CD14-positive monocyte (primary cell): ENCODE results near the gene RPTOR. TPM values are rescaled to one million over a fixed set of nuclear protein-coding genes. Genes with fewer than 3 reads are reported as not detected.

Experiments
- DNase-seq, 3 donors: peaks; one replicate each; pipeline ENCODE4 v3.0.0-alpha.2; 2011 to 2022
- H2AFZ ChIP-seq: 2 replicates; pipeline ENCODE4 v1.6.0; 2012; ENCODE audit warnings: mild to moderate bottlenecking, low read depth, low read length, inconsistent platforms; ENCODE audit not compliant: insufficient read depth, poor library complexity, severe bottlenecking
- H3K27ac ChIP-seq, 2 donors: 1 replicate in 1 of 2; 2 replicates in 1 of 2; pipeline ENCODE4 v1.5.1; 2012 to 2013; ENCODE audit warnings: low read length in 2 of 2, control low read depth in 1 of 2, inconsistent platforms in 1 of 2, low read depth in 1 of 2, mild to moderate bottlenecking in 1 of 2
- H3K27me3 ChIP-seq, 2 donors: one replicate each; pipeline versions ENCODE4 v1.6.0 to v1.6.1; 2011 to 2013; ENCODE audit warnings: low read length in 2 of 2; ENCODE audit not compliant: control insufficient read depth in 2 of 2, insufficient read depth in 2 of 2
- H3K36me3 ChIP-seq, 2 donors: replicated peaks in 1 of 2; 1 replicate in 1 of 2; 2 replicates in 1 of 2; pipeline versions ENCODE4 v1.5.1 to v1.6.1; 2012 to 2013; ENCODE audit warnings: low read length in 2 of 2, control low read depth in 1 of 2, inconsistent platforms in 1 of 2, mild to moderate bottlenecking in 1 of 2; ENCODE audit not compliant: insufficient read depth in 2 of 2, control insufficient read depth in 1 of 2
- H3K4me1 ChIP-seq, 2 donors: 1 replicate in 1 of 2; 2 replicates in 1 of 2; pipeline versions ENCODE4 v1.5.1 to v1.6.1; 2012 to 2013; ENCODE audit warnings: low read length in 2 of 2, control low read depth in 1 of 2, inconsistent platforms in 1 of 2, mild to moderate bottlenecking in 1 of 2, moderate library complexity in 1 of 2; ENCODE audit not compliant: insufficient read depth in 2 of 2, control insufficient read depth in 1 of 2
- H3K4me2 ChIP-seq: replicated peaks from 2 replicates; pipeline ENCODE3; 2012; ENCODE audit warnings: low read length, moderate library complexity, mild to moderate bottlenecking; ENCODE audit not compliant: poor library complexity, severe bottlenecking; ENCODE audit errors: extremely low read depth
- H3K4me3 ChIP-seq, 3 experiments: fragments of 200-600 bp in 1 of 3; sonication (generic) in 1 of 3; replicated peaks in 1 of 3; 1 replicate in 2 of 3; 2 replicates in 1 of 3; pipeline ENCODE4 v1.5.1; 2011 to 2013; ENCODE audit warnings: low read length in 3 of 3, mild to moderate bottlenecking in 3 of 3, control low read depth in 2 of 3, low read depth in 2 of 3, inconsistent platforms in 1 of 3, moderate library complexity in 1 of 3
- H3K79me2 ChIP-seq: 2 replicates; pipeline ENCODE4 v1.6.0; 2012; ENCODE audit warnings: mild to moderate bottlenecking, control low read depth, inconsistent platforms, low read length, moderate library complexity; ENCODE audit not compliant: insufficient read depth
- H3K9ac ChIP-seq: 2 replicates; pipeline ENCODE4 v1.6.0; 2017; ENCODE audit warnings: low read length, mild to moderate bottlenecking; ENCODE audit not compliant: insufficient read depth, poor library complexity, severe bottlenecking
- H3K9me3 ChIP-seq, 2 donors: replicated peaks in 1 of 2; 1 replicate in 1 of 2; 2 replicates in 1 of 2; pipeline versions ENCODE4 v1.5.1 to v1.6.1; 2012 to 2013; ENCODE audit warnings: low read length in 2 of 2, control low read depth in 1 of 2; ENCODE audit not compliant: control insufficient read depth in 1 of 2, insufficient read depth in 1 of 2
- H4K20me1 ChIP-seq: 2 replicates; pipeline ENCODE4 v1.6.0; 2012; ENCODE audit warnings: mild to moderate bottlenecking, low read length, control low read depth, moderate library complexity; ENCODE audit not compliant: insufficient read depth
- H3K27ac Mint-ChIP-seq, 7 donors: one replicate each; pipeline ENCODE4 v1.8.0; 2020; ENCODE audit warnings: mild to moderate bottlenecking in 7 of 7, mixed read lengths in 7 of 7, moderate library complexity in 6 of 7, inconsistent platforms in 2 of 7
- H3K27me3 Mint-ChIP-seq, 3 donors: one replicate each; pipeline ENCODE4 v1.8.0; 2021 to 2022; ENCODE audit warnings: low read depth in 3 of 3, mild to moderate bottlenecking in 3 of 3, mixed read lengths in 3 of 3, moderate library complexity in 3 of 3, inconsistent platforms in 1 of 3
- H3K36me3 Mint-ChIP-seq, 2 donors: one replicate each; pipeline ENCODE4 v1.8.0; 2020; ENCODE audit warnings: mixed read lengths in 2 of 2, inconsistent platforms in 1 of 2, mild to moderate bottlenecking in 1 of 2
- H3K4me1 Mint-ChIP-seq: one replicate; pipeline ENCODE4 v1.8.0; 2020; ENCODE audit warnings: mild to moderate bottlenecking, mixed read lengths
- H3K4me3 Mint-ChIP-seq, 2 donors: one replicate each; pipeline ENCODE4 v1.8.0; 2020; ENCODE audit warnings: mild to moderate bottlenecking in 2 of 2, mixed read lengths in 2 of 2, moderate library complexity in 1 of 2
- H3K9me3 Mint-ChIP-seq, 7 donors: one replicate each; pipeline ENCODE4 v1.8.0; 2020 to 2022; ENCODE audit warnings: mixed read lengths in 7 of 7, mild to moderate bottlenecking in 6 of 7, moderate library complexity in 6 of 7, inconsistent platforms in 2 of 7
- WGBS: methylation state at CpG from one replicate; pipeline ENCODE4 v1.1.5; 2013; ENCODE audit warnings: missing lambda C conversion rate; ENCODE audit not compliant: insufficient coverage; 5-methylcytosine and 5-hydroxymethylcytosine counted together
- intact Hi-C, 2 donors: fragments of 100-400 bp; cut with micrococcal nuclease; formaldehyde crosslinking; loops; one replicate each; pipeline versions ENCODE4 v1.15.0 to v1.15.1; 2023
- polyA plus RNA-seq, 3 donors: library from polyadenylated mRNA; depleted of rRNA in 1 of 3; unstranded in 2 of 3; stranded (reverse) in 1 of 3; fragments of 300-500 nt in 2 of 3; fragments of >200 nt in 1 of 3; fragmentation: Illumina TruSeq in 2 of 3; gene quantifications; 1 replicate in 2 of 3; 2 replicates in 1 of 3; pipeline ENCODE4 v1.2.3, GENCODE V29; 2012 to 2021
- TF ChIP-seq, protein P1 (sequence below): fragments of 200-600 bp; IDR thresholded peaks from one replicate; pipeline ENCODE4 v1.8.0; 2022; ENCODE audit warnings: antibody characterized with exemption, mild to moderate bottlenecking

Gene RPTOR
- polyA plus RNA-seq, 3 donors: 1.1 to 8.7 (median 2.6) TPM

- no peak for DNase-seq
- Histone ChIP-seq H3K27me3 (no peaks in the 10 kb centered on the region), H3K36me3 (no peaks in the 10 kb centered on the region), H3K4me1 (no peaks in the 10 kb centered on the region), H3K9me3 (no peaks in the 10 kb centered on the region), H3K9ac (no peak overlapping the region), H3K27ac (no peak overlapping the region), H3K4me3 (no peak overlapping the region), H3K4me2 (no peak overlapping the region), H4K20me1 (no peaks in the 10 kb centered on the region), H2AFZ (no peak overlapping the region), H3K79me2 (no peaks in the 10 kb centered on the region)
- intact Hi-C loops: no loop called here
- Mint-ChIP-seq H3K4me3 (no peak overlapping the region), H3K36me3 (no peaks in the 10 kb centered on the region), H3K27me3 (peaks cover 11 to 21% (median 16%) of the 10 kb centered on the region in 3 donors), H3K4me1 (no peaks in the 10 kb centered on the region), H3K27ac (no peak overlapping the region), H3K9me3 (peaks cover 0 to 4% (median 0%) of the 10 kb centered on the region in 7 donors)
- TF ChIP-seq, protein P1, sequence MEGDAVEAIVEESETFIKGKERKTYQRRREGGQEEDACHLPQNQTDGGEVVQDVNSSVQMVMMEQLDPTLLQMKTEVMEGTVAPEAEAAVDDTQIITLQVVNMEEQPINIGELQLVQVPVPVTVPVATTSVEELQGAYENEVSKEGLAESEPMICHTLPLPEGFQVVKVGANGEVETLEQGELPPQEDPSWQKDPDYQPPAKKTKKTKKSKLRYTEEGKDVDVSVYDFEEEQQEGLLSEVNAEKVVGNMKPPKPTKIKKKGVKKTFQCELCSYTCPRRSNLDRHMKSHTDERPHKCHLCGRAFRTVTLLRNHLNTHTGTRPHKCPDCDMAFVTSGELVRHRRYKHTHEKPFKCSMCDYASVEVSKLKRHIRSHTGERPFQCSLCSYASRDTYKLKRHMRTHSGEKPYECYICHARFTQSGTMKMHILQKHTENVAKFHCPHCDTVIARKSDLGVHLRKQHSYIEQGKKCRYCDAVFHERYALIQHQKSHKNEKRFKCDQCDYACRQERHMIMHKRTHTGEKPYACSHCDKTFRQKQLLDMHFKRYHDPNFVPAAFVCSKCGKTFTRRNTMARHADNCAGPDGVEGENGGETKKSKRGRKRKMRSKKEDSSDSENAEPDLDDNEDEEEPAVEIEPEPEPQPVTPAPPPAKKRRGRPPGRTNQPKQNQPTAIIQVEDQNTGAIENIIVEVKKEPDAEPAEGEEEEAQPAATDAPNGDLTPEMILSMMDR: no peak
- WGBS: 85% methylated on average over 21 of the region's 22 CpGs
These were observed 44.5 kb upstream of the RPTOR start for GRCh38 chr17:80499961-80500665.

DNA sequence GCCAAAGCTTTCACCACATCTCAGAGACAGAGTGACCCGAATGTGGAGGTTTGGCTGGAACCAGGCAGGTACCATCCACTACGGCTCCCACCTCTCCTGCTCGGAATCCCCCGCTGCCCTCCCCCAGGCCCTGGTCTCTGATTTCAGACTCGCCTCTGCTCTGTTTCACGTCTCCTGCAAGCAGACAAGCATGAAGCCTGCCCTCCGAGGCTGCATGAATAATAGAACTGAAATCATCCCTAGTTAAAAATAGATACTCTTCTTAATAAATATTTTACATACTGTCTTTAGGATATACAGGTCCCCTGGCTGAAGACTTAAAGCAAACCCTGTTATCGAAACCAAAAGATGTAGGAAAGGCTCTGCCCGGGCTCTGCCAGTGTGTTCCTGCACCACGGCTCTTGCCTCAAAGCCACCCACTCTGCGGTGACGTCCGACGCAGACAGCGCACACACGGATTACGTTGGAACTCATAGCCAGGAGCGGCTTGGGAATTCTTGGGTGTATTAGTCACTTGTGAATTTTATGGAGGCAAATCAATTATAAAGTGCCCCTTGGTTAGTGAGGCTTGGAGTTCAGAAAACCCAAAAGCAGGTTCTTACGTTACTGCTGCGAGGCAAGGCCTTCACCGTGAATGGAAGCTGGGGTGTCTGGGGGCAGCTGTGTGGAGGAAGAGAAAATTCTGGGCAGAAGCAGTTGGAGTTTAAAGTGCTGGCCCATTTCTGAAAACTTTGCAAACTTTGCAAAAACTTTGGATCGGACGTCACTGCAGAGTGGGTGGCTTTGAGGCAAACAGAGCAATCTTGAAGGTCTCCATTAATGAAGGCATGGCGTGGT lies 42.7 kb upstream of the RPTOR start:
- H3K36me3 Mint-ChIP-seq: no peaks in the 10 kb centered on the region
- TF ChIP-seq, protein P1: no peak

More for the DNA sequence above, 42.7 kb upstream of the RPTOR start:
- no peak for DNase-seq
- Histone ChIP-seq H3K4me2 (no peak overlapping the region), H4K20me1 (no peaks in the 10 kb centered on the region), H3K36me3 (no peaks in the 10 kb centered on the region), H3K79me2 (no peaks in the 10 kb centered on the region), H3K9me3 (no peaks in the 10 kb centered on the region), H3K27me3 (no peaks in the 10 kb centered on the region), H2AFZ (no peak overlapping the region), H3K9ac (no peak overlapping the region), H3K27ac (no peak overlapping the region), H3K4me3 (no peak overlapping the region), H3K4me1 (no peaks in the 10 kb centered on the region)
- intact Hi-C loops: no loop called here
- 96% methylated on average over 15 of the region's 24 CpGs for WGBS
- H3K4me3 Mint-ChIP-seq: no peak overlapping the region
- no peaks in the 10 kb centered on the region for H3K4me1 Mint-ChIP-seq
- no peak overlapping the region for H3K27ac Mint-ChIP-seq
- H3K9me3 Mint-ChIP-seq: peaks cover 0 to 3% (median 2%) of the 10 kb centered on the region in 7 donors
- H3K27me3 Mint-ChIP-seq: peaks cover 16 to 20% (median 17%) of the 10 kb centered on the region in 3 donors
